NCI-H524 (cell line): Measurements from ENCODE around the gene NT5C3A.

Source experiments
- DNase-seq, 2 experiments: peaks; one replicate each; lab custom pipeline; 2025; lab: John Stamatoyannopoulos, UW

Gene NT5C3A

DNA sequence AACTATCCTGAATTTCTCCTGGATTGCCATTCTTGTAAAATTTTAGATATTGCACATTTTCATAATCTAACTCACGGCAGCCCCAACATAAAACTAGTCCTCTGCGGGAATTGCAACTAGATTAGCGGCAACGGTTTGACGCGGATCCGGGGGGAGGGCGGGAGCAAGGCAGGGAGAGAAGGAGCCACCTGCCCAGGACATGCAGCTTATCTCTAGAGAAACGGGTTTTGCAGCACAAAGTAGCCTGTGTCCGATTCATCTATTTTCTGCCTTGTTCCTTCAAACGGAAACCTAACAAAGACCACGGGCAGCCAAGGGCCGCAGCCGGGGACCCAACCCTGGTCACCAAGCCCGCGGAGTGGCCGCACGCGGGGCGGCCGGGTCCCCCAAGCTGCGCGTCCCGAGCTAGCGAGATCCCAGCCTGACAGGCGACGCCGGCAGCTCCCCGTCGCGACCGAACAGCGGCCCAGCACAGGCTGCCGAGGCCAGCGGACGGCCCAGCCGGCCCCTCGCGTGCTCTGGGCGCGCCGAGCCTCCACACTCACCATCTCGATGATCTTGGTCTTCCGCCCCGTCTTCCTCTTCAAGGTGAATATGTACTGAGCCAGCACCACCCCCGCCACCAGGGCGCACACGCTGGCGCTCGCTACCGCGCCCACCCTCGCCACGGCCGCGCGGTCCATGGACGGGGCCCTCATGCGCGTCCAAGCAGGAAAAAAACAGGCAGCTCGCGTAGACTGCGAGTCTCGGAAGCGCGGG, at the start of gene NT5C3A:
Gene NT5C3A (minus strand): TSS at position 754 of the 759 bp plus-strand sequence. CDS start 71 bp downstream, at position 683.
- peak; percentile 39 to 49 for DNase-seq

DNA sequence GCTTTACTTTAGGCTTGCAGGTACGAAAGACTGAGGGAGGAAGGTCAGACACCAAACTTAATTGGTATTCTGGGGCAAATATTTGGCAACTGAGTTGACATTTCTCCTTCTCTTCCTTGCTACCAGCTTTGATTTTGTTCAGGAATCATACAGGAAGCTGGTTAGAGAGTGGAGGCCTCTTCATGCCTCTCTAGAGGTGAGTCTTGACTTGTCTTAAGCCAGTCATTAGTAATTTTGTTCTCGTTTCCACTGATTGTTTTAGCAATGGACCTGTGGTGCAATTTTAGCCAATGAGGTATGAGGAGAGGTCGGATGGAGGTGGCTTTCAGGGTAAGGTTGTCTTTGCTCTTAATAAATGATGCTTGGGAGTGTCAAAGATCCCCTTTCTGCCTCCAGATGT, 49.0 kb upstream of the NT5C3A start:
- DNase-seq = no peak

DNA sequence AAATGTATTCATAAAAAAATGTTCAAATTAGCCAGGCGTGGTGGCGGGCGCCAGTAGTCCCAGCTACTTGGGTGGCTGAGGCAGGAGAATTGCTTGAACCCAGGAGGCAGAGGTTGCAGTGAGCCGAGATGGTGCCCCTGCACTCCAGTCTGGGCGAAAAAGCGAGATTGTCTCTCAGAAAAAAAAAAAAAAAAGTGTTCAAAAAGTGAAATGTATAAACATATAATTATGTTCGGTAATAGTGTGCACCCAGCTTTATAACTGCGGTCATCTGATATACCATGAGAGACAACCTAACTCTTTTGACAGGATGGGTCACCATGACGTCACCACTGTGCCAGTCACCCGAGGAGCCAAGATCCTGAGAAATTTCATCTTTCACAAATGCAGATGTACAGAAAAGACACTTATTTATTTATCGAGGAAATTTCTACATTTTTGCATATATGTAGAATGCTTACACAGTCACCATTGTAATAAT, 47.2 kb upstream of the NT5C3A start:
- peak in 1 of 2 experiments; percentile 20 for DNase-seq

GRCh38 chr7:33109005-33109757, 46.6 kb upstream of the NT5C3A start, which contains the start of gene RP9:
TSS of gene RP9 (minus strand) at chr7:33109404. CDS start at chr7:33109372, 32 bp downstream.
- peak; percentile 64 to 80 for DNase-seq

GRCh38 chr7:33108554-33109004, 46.0 kb upstream of the NT5C3A start:
- DNase-seq = peak; percentile 13 to 22

DNA sequence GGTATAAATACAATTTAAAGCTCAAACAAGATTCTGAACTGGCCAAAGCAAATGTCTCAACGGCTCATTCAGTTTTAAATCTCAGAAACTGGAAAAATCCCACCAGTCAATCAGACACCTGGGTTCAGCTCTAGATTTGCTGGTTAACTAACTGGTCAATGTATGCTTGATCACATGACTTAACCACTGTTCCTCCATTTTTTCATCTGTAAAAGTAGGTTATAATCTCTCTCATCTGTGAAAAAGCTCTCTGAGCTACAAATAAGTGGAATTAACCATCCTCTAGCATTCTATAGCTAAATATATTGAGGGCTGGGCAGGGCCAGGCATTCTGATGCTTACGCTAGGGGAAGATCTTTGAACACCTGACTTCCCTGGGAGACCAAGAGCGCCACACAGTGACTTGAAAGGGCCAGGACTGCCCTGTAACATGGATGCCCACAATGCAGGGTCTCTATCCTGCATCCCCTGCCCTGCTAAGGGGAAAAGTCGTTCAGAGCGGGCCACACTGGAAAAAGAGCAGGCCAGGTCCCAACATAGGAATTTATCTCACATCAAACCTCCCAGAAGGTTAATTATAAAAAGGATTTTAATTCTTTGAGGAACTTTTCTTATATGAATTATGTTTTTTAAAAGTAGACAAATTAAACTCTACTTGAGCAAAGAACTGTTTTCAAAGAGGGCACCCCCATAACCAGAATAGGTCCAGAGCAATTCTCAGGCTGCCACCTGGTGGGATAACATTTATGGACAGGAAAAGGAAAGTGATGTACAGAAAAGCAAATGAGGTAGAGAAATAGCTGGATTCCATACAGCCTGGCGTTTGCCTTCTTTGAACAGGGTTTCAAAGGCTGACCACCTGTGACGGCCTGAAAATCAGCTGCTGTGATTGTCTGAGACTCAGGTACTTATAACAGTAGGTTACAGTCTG, 44.8 kb upstream of the NT5C3A start:
- DNase-seq = peak in 1 of 2 experiments; percentile 45

GRCh38 chr7:33101906-33102305, 39.3 kb upstream of the NT5C3A start:
- no peak for DNase-seq

- no peak for DNase-seq
These were observed 38.2 kb upstream of the NT5C3A start for GRCh38 chr7:33100770-33101169.

GRCh38 chr7:33099154-33099940, 36.8 kb upstream of the NT5C3A start:
- DNase-seq = no peak

- DNase-seq = peak in 1 of 2 experiments; percentile 4
These were observed 32.2 kb upstream of the NT5C3A start for GRCh38 chr7:33094745-33095275.

DNA sequence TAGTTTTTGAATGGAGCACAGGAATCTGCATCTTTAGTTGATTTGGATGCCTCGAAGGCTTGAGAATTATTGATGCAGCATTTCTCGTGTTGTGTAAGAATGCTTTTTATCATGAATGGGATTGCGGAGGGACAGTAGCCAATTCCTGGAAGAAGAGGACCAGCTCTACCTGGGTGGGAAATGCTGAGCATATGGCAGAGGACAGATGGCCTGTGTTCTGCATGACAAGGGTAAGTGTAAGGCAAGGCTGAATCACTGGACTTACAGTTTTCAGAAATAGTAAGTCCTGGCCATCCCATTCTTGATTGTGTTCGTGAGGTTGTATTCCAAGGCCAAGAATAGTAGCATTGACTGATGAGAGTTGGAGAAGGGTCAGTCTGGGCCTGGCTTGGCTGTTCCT, 30.7 kb upstream of the NT5C3A start:
- DNase-seq = peak in 1 of 2 experiments; percentile 61

GRCh38 chr7:33091641-33092191, 29.1 kb upstream of the NT5C3A start:
- peak in 1 of 2 experiments; percentile 19 for DNase-seq

GRCh38 chr7:33091111-33091531, 28.5 kb upstream of the NT5C3A start:
- DNase-seq = no peak

DNA sequence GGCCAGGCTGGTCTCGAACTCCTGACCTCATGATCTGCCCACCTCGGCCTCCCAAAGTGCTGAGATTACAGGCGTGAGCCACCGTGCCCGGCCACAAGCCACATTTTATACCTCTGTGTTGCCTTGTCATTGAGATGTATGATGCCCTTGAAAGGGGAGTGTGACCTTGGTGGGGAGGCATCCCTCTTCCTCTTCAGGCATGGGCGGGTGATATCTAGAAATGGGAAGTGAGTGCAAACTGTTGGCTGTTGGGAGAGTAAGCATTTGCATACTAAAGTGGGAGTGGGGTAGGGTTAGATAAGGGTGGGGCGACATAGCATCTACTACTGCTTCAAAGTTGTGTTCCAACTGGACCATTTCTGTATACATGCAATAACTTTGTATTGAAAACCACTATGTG, 26.6 kb upstream of the NT5C3A start:
- no peak for DNase-seq

- DNase-seq = no peak
These were observed 25.3 kb upstream of the NT5C3A start for GRCh38 chr7:33087858-33088257.

- no peak for DNase-seq
These were observed 24.8 kb upstream of the NT5C3A start for GRCh38 chr7:33087356-33087755.

DNA sequence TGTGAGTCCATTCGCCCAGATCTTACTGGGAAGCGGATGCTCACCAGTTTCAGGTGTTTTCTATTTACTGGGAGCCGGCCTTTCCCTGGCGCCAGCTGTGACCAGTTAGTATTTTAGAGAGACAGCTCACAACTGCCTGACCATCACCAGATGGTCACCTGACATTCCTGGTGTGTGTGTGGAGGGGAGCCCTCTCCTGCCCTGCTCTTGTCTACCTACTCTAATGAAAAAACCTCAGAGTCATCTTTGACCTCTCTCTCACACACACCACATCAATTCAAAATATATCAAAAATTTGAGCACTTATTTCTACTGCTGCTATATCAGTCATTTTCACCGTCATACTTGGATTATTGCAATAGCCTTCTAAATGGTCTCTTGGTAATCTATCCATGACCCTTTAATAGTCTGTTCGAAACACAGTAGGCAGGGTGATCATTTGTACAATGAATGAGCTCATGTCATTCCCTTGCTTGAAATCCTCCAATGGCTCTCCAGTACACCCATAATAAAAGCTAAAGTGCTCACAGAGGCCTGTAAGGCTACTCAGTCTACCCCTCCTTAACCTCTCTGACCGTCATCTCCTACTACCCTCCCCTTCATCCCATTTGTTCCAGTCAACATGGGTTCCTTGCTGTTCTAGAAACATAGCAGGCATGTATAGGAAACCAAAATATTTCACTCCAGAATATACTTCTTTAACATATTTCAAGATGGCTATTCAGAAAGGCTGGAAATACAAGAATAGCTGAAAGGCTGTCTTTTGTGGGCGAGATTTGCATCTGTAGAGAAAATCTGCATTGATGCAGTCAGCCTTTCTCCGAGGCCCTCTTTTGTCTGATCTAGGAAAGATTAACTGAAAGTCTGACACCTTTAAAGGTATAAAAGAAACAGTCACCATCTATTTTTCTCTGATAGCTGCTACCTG, 17.5 kb upstream of the NT5C3A start:
- DNase-seq = no peak

DNA sequence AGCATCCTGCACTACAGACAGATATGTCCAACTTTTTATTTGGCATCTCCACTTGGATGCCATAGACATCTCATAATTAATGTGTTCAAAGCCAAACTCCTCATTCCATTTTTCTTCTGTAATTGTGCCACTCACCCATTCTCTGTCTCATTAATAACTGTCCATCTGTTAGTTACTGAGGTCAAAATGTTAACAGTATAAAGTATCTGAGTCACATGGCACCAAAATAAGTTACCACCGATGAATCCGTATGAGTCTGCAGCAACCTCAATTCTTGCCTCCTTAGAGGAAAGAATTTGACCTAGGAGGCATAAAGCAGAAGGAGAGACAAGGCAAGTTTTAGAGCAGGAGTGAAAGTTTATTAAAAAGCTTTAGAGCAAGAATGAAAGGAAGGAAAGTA, 16.5 kb upstream of the NT5C3A start:
- DNase-seq = no peak

GRCh38 chr7:33076737-33077136, 14.2 kb upstream of the NT5C3A start:
- no peak for DNase-seq
